Left lung (tissue), 10 donors: ENCODE measurements around the gene DRD4. TPM values are rescaled to one million over a fixed set of nuclear protein-coding genes. Genes with fewer than 3 reads are reported as not detected.

ENCODE experiments used
- ATAC-seq: fragments of 200-7000 bp; cut with Tn5 transposase; one replicate; pipeline ENCODE4 v1.9.1; 2020; ENCODE audit warnings: moderate library complexity
- DNase-seq, 4 donors: peaks; one replicate each; pipeline ENCODE4 v3.0.0-alpha.2; 2013 to 2020
- H3K27ac ChIP-seq, 2 donors: fragments of 200-600 bp; sonication (generic) in 1 of 2; one replicate each; pipeline versions ENCODE4 v1.5.0 to v1.8.0; 2020 to 2021
- H3K27me3 ChIP-seq, 2 donors: fragments of 200-600 bp; sonication (generic) in 1 of 2; one replicate each; pipeline versions ENCODE4 v1.5.0 to v1.8.0; 2020 to 2021
- H3K36me3 ChIP-seq, 2 donors: fragments of 200-600 bp; sonication (generic) in 1 of 2; one replicate each; pipeline versions ENCODE4 v1.5.0 to v1.8.0; 2020 to 2021
- H3K4me1 ChIP-seq, 2 donors: fragments of 200-600 bp; one replicate each; pipeline ENCODE4 v1.8.0; 2021
- H3K4me3 ChIP-seq, 2 donors: fragments of 200-600 bp; sonication (generic) in 1 of 2; one replicate each; pipeline versions ENCODE4 v1.5.0 to v1.8.0; 2020 to 2021; ENCODE audit warnings: mild to moderate bottlenecking in 1 of 2
- H3K9me3 ChIP-seq, 2 donors: fragments of 200-600 bp; sonication (generic) in 1 of 2; one replicate each; pipeline versions ENCODE4 v1.5.0 to v1.8.0; 2020 to 2021
- intact Hi-C, 2 donors: fragments of 100-400 bp; cut with DNase I; formaldehyde crosslinking; loops; one replicate each; pipeline versions ENCODE4 v1.11.2 to v1.14.2; 2022
- polyA plus RNA-seq, 6 donors: library from polyadenylated mRNA; unstranded; fragments of 120-200 nt; gene quantifications; one replicate each; pipeline ENCODE4 v1.2.1, GENCODE V29; 2013; ENCODE audit not compliant: insufficient read length in 6 of 6
- total RNA-seq, 2 donors: library from RNA; stranded (reverse); fragmentation: NEBNext Ultra II Directional; extraction: Animal tissue kit (Norgen Biotek cat#: 25700); gene quantifications; one replicate each; pipeline ENCODE4 v1.2.1, GENCODE V29; 2021
- TF ChIP-seq, protein P1 (sequence below), 2 donors: fragments of 200-600 bp; sonication (generic) in 1 of 2; IDR thresholded peaks; one replicate each; pipeline versions ENCODE4 v1.5.0 to v1.8.0; 2021; ENCODE audit warnings: antibody characterized with exemption in 2 of 2
- donor health status: DM: no; HTN: yes; CAD: no.
- donor health status: DM: no; HTN: no; CAD: no.

Gene DRD4
- total and polyA plus RNA-seq, 8 donors = 0.29 to 1.0 (median 0.64) TPM

DNA sequence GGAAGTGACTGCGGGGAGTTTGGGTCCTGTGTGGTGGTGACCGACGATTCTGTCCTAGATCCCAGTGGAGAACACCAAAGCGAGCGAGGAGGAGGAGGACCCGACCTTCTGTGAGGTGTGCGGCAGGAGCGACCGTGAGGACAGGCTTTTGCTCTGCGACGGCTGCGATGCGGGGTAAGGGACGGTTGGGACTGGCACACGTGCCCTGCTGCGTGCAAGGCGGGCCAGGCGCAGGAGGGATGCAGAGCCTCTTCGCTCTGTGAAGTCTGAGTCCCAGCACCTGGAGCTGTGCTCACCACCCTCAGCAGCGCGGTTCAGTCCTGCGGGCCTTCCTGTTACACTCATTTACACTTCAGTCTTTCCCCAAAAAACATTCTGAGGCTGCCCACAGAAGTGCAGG is 44.6 kb upstream of the DRD4 start:
- H3K27me3 ChIP-seq = no peaks in the 10 kb centered on the region
- H3K9me3 ChIP-seq = no peaks in the 10 kb centered on the region
- ATAC-seq (no peak), DNase-seq (no peak)
- no peak overlapping the region for H3K27ac ChIP-seq
- intact Hi-C loops = no loop called here
- H3K4me3 ChIP-seq = no peak overlapping the region
- H3K4me1 ChIP-seq = peaks cover 0 to 16% of the 10 kb centered on the region in 2 donors
- TF ChIP-seq, protein P1, sequence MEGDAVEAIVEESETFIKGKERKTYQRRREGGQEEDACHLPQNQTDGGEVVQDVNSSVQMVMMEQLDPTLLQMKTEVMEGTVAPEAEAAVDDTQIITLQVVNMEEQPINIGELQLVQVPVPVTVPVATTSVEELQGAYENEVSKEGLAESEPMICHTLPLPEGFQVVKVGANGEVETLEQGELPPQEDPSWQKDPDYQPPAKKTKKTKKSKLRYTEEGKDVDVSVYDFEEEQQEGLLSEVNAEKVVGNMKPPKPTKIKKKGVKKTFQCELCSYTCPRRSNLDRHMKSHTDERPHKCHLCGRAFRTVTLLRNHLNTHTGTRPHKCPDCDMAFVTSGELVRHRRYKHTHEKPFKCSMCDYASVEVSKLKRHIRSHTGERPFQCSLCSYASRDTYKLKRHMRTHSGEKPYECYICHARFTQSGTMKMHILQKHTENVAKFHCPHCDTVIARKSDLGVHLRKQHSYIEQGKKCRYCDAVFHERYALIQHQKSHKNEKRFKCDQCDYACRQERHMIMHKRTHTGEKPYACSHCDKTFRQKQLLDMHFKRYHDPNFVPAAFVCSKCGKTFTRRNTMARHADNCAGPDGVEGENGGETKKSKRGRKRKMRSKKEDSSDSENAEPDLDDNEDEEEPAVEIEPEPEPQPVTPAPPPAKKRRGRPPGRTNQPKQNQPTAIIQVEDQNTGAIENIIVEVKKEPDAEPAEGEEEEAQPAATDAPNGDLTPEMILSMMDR (IDR thresholded peaks at IDR 0.05) = no peak
- H3K36me3 ChIP-seq = peaks cover 3 to 100% of the 10 kb centered on the region in 2 donors

DNA sequence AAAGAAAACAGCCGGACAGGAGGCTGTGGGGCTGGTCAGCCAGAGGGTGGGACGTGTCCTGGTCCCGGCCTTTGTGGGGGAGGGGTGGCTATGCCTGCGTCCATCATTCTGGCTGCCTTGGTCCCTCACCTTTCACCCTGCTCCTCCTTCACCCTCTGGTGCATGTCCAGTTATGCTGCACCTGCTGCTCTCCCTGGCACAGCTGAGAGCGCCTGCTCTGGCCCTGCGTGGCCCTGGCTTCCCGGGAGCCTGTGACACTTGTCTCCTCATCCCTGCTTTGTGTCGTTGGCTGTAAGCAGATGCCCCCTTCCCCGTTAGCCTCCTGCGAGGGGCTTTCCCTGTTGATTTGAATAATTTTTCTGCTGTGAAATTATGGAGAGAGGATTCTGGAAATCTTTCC is 44.2 kb upstream of the DRD4 start:
- H3K4me3 ChIP-seq = no peak overlapping the region
- intact Hi-C loops = no loop called here
- H3K9me3 ChIP-seq = no peaks in the 10 kb centered on the region
- H3K4me1 ChIP-seq = peaks cover 0 to 12% of the 10 kb centered on the region in 2 donors
- TF ChIP-seq, protein P1 (IDR thresholded peaks at IDR 0.05) = no peak
- H3K27me3 ChIP-seq = no peaks in the 10 kb centered on the region
- ATAC-seq (no peak), DNase-seq (no peak)
- H3K27ac ChIP-seq = no peak overlapping the region
- peaks cover 3 to 100% of the 10 kb centered on the region in 2 donors for H3K36me3 ChIP-seq

DNA sequence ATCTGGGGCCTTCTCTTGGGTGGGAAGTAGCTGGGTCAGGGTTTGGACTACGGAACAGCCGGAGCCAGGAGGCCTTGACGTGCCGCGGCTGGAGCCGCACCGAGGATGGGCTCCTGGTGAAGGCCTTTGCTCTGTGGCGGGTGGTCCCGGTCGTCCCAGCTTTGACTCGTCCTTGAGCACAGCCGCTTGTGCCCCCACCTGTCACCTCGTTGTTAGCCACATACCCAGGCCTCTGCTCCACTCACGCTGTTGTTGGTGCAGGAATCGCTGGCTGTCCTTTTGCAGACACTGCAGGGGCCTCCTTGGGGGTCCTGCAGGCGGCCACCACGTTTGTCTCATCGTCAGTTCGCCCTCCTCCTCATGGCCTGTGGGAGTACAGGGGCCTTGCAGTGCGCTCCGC is 43.7 kb upstream of the DRD4 start:
- Histone ChIP-seq H3K4me1 (peaks cover 0 to 8% of the 10 kb centered on the region in 2 donors), H3K27ac (no peak overlapping the region), H3K36me3 (peaks cover 3 to 100% of the 10 kb centered on the region in 2 donors), H3K27me3 (no peaks in the 10 kb centered on the region), H3K4me3 (no peak overlapping the region), H3K9me3 (no peaks in the 10 kb centered on the region)
- TF ChIP-seq, protein P1 (IDR thresholded peaks at IDR 0.05) = no peak
- intact Hi-C loops = no loop called here
- ATAC-seq (no peak), DNase-seq (no peak)

DNA sequence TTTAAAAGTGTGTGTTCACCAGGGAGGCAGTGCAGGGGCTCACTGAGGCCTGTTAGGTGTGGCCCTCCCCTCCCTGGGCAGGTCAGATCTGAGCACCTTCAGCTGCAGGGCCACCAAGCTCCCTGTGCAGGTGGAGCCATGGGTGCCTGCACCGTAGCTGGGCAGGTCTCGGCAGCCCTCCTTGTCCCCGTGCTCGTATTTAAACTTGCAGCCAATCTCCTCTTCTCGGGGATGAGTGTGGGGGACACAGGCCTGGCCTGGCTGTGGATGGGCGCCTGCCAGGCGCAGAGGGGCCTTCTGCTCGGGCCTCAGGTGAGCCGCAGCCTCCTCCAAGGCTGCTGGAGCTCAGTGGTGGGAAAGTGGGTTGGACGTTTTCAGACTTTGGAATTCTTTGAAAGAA is 41.7 kb upstream of the DRD4 start:
- intact Hi-C loops = no loop called here
- Histone ChIP-seq H3K4me3 (no peak overlapping the region), H3K36me3 (peaks cover 3 to 100% of the 10 kb centered on the region in 2 donors), H3K27me3 (no peaks in the 10 kb centered on the region), H3K27ac (no peak overlapping the region), H3K9me3 (no peaks in the 10 kb centered on the region), H3K4me1 (no peaks in the 10 kb centered on the region)
- TF ChIP-seq, protein P1 (IDR thresholded peaks at IDR 0.05) = no peak
- ATAC-seq (no peak), DNase-seq (no peak)

DNA sequence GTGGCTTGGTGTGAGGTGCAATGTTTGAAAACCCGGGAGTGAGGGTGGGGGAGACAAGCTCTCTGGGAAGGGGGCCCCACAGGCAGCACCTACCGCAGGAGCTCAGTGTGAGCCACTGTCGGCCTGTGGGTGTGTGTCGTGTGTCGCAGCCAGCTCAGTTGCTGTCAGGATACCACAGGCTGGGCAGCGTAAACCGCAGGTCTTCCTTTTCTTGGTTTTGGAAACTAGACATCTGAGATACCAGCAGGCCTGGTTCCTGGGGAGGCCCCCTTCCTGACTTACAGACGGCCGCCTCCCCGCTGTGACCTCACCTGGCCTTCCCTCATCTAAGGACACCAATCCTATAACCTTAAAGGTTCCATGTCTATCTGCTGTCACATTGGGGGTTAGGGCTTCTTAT is 40.7 kb upstream of the DRD4 start:
- peaks cover 3 to 100% of the 10 kb centered on the region in 2 donors for H3K36me3 ChIP-seq

More for the DNA sequence above, 40.7 kb upstream of the DRD4 start:
- H3K9me3 ChIP-seq = no peaks in the 10 kb centered on the region
- no peaks in the 10 kb centered on the region for H3K27me3 ChIP-seq
- DNase-seq (no peak), ATAC-seq (no peak)
- no peak overlapping the region for H3K4me3 ChIP-seq
- intact Hi-C loops = no loop called here
- TF ChIP-seq, protein P1 (IDR thresholded peaks at IDR 0.05) = no peak
- no peaks in the 10 kb centered on the region for H3K4me1 ChIP-seq
- H3K27ac ChIP-seq = no peak overlapping the region
